GM18498 (cell line): Measurements from ENCODE around the gene CADM2.
"Not testable (repeated sequence)": the region's sequence is repeated elsewhere in the genome, so short reads cannot be mapped to it uniquely, and the experiment has no call there.

Experiments
- ATAC-seq: cut with Tn5 transposase; IDR thresholded peaks from one replicate; pipeline ENCODE4 v1.9.1; 2021; ENCODE audit warnings: mild to moderate bottlenecking, moderate library complexity; ENCODE audit not compliant: unreplicated experiment

Gene CADM2

DNA sequence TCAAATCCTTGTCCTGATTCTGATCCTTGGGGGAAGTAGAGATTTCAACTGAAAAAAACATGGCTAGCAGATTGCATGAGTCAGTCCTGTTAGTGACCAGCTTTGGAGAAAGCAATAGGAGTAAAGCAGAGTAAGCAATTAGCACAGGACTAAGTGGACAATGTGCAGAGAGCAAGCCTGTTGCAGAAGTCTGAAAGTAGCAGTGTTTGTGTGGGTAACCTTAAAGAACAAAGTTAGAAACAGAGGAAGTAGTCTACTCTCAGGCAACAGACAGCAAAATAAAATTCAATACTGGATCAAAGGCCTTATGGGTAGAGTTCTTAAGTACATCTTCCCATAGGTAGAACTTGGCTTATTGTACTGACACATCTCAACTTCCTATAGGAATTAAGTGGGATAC, 916.8 kb downstream of the CADM2 start:
- ATAC-seq, result no peak

DNA sequence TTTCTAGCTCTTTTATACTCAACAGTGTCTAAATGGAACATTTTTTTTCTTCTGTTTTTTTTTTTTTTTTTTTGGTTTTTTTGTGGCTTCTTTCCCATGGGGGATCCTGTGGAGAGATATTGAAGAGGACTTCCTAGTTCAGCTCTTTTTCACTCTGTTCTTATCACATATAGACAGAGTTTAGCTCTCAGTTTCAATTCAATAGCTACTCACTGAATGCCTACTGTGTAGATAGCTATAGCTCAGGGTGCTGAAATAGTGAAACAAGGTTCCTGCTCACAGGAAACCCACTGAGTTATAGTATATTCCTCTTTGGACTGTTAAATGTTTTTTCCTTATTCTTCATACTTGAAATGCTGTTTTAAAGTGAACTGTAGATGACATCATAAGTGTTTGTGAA, 918.8 kb downstream of the CADM2 start:
- no peak for ATAC-seq

DNA sequence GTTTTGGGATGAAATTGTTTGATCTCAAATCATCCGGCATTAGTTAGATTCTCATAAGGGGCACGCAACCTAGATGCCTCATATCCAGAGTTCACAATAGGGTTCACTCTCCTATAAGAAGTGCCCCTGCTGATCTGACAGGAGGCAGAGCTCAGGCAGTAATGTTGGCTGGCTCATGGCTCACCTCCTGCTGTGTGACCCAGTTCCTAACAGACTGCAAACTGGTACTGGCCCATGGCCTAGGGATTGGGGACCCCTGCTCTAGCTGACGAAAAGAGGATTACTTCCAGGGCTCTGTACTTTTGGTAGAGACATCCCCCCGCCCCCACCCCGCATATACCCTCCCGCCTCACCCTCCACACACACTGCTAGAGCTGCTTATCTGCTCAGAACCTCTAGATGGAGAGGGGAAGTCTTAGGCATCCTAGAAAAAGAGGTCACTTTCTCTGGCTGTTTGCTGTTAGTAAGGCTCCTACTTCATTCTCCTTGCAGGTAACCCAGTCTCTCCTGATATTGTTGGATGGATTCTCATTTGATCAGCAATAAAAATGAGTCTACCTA, 923.1 kb downstream of the CADM2 start:
- ATAC-seq, result no peak

DNA sequence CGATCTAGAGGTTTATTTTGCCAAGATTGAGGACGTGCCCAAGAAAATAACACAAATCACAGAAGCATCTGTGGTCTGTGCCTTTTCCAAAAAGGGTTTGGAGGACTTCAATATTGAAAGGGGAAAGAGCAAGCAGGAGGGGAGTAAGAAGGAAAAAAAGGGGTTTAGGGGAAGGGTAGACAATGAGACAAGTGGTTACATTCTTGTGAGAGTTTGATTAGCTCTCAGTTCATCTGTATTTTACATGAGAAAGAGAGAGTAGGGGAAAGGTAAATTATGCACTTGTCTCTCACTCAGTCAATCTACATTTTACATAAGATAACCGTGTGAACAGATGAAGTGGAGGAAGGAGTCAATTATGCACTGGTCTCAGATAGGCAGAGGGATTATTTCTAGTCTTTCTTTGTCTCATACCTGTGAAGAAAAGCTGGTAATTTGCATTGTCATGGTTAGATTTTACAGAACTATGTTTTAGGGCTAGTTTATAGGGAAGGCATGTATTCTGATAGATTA, 931.3 kb downstream of the CADM2 start:
- no peak for ATAC-seq

DNA sequence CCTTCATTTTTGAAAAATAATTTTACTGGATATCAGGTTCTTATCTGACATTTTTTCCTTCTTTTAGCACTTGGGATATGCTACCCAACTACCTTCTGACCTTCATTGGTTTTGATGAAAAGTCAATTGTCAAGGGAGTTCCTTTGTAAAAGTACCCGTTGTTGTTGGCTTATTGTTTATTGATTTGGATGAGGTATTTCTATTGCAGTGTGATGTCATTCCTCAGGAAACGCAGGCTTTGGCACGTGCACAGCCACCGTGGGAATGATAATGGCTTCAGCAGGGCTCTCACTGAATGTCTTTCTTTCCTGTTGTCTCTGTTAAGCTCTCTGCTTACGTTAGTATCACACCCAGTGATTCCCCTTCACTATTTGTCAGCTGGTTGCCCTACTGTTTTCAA, 944.6 kb downstream of the CADM2 start:
- ATAC-seq, result no peak

DNA sequence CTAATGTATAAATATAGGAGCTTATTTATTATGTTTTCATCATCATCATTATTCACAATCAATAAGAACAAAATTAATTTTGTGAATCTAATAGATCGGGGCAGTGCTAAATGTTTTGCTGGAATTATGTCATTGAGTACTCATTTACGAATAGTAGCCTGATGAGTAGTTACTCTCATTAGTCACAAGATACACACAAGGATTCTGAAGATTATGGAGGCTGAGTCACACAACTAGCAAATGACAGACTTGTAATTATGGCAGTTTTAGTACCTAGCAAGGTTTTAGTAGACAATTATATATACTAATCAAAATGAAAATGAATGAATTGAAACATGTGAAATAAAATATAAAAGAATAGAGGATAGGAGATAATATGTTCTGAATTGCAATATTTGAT, 954.2 kb downstream of the CADM2 start:
- ATAC-seq, result no peak

DNA sequence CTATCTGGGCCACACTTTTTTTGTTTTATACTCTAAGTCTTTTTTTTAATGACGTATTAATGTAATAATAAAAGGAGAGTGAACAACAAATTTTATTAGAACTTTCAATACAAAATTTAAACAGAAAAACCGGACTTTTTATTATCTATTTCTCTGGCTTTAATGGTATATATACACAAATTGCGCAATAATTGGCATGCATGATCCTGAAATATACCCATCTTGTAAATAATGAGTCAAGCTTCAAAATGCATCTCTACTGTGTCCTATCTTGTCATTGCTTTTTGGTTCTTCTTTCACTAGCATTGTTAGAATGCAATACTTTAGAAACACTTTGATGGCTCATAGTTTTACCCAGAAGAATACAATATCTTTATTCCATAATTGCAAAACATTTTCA, 963.6 kb downstream of the CADM2 start:
- no peak for ATAC-seq

DNA sequence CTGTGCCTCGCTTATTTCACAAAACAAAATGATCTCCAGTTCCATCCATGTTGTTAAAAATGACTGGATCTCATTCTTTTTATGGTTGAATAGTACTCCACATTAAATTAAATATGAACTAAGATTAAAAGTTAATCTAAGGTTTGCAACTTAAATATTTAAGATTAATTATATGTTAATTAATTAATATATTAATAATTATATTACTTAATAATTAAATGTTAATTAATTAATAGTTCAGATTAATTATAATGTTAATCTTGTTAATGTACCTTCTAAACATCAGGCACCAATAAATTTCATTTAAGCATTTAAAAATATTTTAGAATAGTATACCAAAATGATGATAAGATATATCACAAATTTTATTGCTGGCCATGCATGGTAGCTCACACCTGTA, 971.9 kb downstream of the CADM2 start:
- no peak for ATAC-seq

DNA sequence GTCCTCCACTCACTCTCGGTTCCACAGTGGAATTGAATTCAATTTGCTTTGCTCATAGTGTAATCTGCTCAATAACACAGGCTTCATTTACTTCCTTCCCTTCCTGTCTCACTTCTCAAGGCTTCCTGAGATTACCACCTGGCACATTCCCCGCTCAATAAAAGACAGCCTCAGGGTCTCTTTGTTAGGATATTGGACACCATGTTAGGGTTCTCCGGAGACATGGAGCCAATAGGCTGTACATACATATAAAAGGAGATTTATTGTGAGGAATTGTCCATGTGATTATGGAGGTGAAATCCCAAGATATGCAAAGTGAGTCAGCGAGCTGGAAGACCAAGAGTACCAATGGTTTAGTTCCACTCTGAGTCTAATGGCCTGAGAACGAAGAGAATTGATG, 974.5 kb downstream of the CADM2 start:
- no peak for ATAC-seq

DNA sequence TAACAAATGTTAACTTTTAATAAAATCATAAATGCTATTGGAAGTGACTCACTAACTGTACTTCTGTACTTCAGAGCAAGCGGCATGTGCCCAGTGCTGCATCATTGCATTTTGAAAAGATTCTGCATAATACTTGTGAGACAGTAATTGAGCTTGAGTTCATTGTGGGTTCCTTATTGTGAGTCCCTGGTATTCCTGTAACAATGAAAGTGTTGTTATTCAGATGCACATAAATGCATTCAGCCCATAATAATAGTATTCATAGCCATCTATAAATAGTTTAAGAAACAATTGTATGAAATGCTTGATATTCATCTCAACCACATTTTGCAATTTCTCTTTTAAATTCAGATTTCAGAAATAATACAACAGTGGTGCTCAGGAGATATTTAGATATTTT, 976.4 kb downstream of the CADM2 start:
- ATAC-seq, result no peak

DNA sequence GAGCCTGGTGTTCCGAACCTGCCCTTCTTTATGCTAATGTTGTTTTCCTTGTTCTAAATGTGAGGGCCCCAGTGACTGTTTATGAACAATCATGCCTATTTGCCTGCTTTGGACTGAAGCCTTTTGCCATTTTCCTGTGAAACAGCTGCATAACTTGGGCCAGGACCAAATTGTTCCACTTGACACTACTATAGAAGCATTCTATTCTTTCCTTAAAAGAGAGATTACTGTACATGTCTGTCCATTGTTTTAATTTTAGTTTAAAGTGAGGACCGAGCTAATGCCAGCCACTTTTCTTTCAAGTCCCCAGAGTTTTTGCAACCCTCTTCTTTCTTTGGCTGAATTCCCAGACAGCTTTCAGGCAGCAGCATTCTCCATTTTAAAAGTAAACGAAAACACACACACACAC, 980.3 kb downstream of the CADM2 start:
- ATAC-seq, result no peak

DNA sequence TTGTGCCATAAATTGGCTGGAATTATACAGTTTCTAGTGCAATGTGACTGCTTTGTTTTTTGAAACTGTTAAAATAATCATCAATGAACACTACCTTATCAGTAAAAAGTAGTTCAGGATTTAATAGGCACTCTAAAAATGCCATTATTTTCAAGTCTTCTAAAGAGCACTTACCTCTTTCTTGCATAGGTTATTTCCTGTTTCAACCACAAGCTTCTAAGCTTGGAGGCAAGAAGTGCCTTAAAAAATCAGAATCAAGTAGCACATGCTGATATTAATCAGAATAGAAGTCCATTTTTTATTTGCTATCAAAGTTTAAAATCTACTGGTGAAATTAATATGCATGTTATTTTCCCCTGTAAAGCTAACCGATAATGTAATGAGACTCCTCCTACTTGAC, 991.6 kb downstream of the CADM2 start:
- ATAC-seq, result no peak

DNA sequence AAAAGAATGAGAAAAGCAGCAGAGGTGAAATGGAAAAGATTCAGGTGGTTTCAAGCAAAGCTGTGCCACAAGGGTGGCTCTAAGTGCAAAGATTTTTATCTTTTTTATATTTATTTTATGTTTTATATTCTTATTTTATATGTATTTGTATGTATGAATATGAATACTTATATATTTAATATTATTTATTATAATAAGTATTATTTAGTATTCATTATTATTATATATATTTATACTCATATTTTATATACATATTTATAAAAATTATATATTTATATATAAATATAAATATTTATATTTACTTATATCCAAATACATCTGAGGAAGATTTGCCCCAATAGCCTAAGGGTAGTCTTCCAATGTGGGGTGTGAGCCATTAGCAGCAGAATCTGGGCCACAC, 1002.0 kb downstream of the CADM2 start:
- no peak for ATAC-seq

DNA sequence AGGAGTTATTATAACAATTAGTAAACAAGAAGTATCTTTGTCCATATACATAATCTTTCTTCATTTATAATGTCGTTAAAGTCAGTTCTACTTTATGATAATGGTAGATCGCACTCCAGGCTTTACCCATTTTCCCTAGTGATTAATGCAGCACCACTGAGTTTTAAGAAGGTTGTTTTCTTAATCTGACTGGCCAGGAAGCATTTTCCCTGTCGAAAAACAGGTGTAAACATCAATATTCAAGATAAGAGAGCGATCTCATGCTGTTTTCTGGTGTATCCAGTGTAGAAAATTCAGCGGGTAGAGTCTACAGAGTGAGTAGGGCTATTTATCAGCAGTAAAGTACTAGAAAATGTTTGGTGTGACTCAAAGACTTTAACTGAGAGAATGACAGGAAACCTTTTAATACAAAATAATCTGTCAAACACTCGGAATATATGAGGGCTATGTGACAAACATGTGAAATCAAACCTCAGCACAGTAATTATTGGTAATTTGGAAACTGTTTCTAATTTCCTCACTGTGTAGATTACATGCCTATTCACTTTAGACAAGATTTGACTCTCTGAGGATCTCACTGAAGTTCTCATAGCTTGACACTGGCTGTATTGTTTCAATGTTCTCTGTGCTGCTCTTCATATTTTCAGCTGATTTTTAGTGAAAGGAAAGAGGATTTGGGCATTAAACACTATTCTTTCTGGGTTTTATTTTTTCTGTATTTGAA, 1019.0 kb downstream of the CADM2 start:
- ATAC-seq, result no peak

DNA sequence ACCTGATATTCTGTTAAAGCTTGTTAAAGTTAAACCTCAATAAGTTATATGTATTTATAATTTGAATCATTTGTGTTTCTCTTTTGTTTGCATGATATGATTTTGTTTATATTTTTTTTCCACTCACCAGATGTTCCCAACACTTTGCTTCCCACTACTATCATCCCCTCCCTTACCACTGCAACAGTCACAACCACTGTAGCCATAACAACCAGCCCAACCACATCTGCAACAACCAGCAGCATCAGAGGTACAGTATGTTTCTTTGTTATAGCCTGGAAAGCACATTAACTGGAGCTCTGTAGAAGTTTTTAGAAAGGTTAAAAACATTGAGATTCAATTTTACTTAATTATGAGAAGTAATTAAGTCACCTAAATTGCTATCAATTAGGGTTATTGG, 1020.2 kb downstream of the CADM2 start:
- ATAC-seq, result no peak

DNA sequence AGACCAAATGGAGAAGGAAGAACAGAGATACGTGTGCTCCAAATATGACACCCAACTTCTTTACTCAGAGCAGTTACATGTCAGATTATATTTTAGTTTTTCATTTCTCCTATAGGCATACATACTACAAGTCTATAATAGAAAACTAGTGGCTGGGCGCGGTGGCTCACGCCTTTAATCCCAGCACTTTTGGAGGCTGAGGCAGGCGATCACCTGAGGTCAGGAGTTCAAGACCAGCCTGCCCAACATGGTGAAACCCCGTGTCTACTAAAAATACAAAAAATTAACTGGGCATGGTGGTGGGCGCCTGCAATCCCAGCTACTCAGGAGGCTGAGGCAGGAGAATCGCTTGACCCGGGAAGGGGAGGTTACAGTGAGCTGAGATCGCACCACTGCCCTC, 1030.8 kb downstream of the CADM2 start:
- not testable (repeated sequence) for ATAC-seq

DNA sequence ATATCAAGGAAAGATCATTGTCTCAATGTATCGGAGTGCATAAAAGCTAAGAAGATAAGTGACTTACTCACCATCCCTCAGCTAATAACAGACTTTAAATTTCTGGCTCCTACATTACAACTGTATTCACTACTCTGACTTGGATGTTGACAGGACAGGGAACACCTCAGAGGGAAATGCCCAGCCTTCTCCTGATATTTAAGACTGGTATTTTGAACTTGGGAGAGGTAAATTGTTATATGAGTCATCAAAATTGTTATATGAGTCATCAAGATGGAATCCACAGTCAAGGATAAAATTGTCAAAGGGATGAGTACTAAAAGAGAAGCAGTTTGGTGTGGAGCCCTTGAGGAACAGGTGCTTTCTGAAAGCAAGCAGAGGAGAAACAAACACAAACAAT, 1070.8 kb downstream of the CADM2 start:
- no peak for ATAC-seq

DNA sequence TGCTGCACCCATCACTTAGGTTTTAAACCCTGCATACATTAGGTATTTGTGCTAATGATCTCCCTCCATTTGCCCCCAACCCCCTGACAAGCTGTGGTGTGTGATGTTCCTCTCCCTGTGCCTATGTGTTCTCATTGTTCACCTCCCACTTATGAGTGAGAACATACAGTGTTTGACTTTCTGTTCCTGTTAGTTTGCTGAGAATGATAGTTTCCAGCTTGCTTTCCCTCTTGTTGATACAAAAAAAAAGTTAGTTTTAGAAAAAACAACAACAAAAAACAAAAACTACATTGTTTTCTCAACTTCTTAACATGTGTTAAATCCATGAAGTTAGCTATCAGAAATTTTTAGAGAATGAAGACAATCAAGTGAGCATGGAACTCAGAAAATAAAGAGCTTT, 1079.1 kb downstream of the CADM2 start:
- no peak for ATAC-seq

DNA sequence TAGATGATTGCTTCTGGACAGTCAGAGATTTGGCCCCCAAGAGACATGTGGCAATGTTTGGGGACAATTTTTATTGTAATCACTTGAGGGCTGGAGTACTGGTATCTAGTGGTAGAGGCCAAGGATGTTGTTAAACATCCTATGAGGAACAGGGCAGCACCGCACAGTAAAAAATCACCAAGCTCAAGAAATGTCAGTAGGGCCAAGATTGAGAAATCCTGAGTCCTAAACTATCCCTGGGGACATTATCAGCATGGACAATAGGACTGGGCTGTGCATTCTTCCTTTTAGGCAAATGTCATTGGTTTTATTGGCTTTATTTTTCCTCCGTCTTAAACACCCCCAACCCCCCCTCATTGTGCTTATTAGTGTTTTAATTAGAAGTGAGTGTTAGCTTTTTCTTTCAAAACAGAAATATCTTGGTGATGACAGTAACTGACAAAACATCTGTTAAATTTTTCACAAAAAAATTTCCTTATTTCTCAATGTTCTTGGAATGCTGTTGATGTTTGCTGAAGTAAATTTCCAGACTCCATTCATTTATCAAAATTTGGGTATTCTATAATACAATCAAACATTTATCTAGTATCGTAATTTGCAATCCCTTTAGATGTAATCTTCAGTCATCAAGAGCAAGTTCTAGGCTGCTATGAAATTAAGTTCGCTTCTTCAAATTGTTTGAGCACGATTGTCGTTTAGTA, 1087.8 kb downstream of the CADM2 start:
- no peak for ATAC-seq

DNA sequence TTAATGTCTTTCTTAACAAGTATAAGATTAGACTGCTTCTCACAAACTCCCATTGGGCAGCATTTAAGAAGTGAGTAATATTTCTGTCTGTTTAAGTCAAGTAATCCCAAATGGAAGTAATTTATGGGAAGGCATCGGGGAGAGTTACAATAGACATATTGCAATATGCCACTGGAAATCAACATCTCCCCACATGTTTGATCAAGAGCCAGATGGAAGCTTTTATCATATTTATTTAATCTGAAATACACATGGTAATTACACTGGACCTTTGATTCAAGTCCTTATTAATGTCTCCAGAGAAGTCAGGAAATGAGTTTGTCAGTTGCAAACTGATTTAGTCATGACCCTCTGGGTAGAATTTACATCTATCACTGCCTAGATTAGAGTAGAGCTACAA, 1088.4 kb downstream of the CADM2 start:
- ATAC-seq, result no peak

DNA sequence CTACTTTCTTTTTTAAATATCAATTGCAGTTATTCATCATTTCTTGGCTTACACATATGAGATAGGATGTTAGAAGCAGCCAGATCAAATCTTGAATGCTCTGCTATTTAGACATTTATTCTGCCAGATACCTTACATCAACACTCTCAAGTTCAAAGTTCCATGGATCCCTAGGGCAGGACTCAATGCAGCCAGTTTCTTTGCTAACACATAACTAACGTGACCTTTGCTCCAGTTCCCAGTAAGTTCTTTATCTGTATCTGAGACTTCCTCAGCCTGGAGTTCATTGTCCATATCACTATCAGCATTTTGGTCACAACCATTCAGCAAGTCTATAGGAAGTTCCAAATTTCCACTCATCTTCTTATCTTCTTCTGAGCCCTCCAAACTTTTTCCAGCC, 1092.3 kb downstream of the CADM2 start:
- no peak for ATAC-seq

DNA sequence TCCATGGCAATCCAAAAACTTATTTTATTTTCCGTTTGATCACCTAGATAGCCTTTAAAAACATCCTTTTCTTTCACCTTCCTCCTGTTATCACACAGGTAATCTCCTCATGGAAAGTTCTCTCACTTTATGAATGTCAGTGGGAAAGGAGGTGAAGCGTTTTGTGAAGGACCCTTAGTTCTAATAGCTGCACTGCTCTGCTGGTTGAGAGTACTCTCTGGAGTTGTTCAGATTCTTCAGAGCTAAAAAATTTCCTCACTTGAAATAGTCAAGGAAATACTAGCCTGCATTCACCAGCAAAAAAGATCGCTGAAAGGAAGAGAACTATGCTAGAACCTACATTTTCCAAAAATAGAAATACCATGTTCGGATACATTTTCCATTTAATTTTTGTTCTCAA, 1097.2 kb downstream of the CADM2 start:
- no peak for ATAC-seq
